ENCODE results near the gene ATRN.

DNA sequence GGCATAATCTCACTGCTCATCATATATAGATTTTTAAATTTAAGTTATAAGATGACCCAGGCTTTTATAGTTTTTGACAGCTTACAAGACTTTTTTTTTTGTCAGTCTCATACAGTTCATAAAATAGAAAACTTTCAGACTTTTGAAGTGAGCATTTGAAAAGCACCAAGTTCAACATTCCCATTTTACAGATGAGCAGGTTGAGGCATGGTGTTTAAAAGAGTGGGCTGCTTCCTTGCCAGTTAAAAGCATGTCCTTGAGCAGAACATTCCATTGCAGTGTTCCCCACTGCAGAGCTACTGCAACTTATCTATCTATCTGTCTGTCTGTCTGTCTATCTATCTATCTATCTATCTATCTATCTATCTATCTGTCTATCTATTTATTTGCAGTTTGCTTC, 105.5 kb downstream of the ATRN start:
- TF ChIP-seq, protein P1, sequence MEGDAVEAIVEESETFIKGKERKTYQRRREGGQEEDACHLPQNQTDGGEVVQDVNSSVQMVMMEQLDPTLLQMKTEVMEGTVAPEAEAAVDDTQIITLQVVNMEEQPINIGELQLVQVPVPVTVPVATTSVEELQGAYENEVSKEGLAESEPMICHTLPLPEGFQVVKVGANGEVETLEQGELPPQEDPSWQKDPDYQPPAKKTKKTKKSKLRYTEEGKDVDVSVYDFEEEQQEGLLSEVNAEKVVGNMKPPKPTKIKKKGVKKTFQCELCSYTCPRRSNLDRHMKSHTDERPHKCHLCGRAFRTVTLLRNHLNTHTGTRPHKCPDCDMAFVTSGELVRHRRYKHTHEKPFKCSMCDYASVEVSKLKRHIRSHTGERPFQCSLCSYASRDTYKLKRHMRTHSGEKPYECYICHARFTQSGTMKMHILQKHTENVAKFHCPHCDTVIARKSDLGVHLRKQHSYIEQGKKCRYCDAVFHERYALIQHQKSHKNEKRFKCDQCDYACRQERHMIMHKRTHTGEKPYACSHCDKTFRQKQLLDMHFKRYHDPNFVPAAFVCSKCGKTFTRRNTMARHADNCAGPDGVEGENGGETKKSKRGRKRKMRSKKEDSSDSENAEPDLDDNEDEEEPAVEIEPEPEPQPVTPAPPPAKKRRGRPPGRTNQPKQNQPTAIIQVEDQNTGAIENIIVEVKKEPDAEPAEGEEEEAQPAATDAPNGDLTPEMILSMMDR (IDR thresholded peaks at IDR 0.05; ENCODE audit: borderline replicate concordance, extremely low read depth, low read length, poor library complexity, severe bottlenecking): no peak
- TF ChIP-seq EZH2 (IDR thresholded peaks at IDR 0.05; ENCODE audit: borderline replicate concordance, low read depth, low read length, severe bottlenecking): no peak
